SK-N-SH (cell line): ENCODE measurements around the gene SAT1. TPM values are rescaled to one million over a fixed set of nuclear protein-coding genes. Genes with fewer than 3 reads are reported as not detected.
"Not testable (repeated sequence)": the region's sequence is repeated elsewhere in the genome, so short reads cannot be mapped to it uniquely, and the experiment has no call there.

ENCODE experiments used
- CTCF ChIA-PET: fragments of 300-600, 350-600 bp; formaldehyde crosslinking; extraction: SDS; loops from one replicate; lab custom pipeline; 2021; lab: Yijun Ruan, JAX
- POLR2A ChIA-PET: fragments of 350-600 bp; sonication (Branson Sonifier 250); formaldehyde crosslinking; extraction: SDS; loops from one replicate; lab custom pipeline; 2020; ENCODE audit warnings: antibody characterized with exemption, inconsistent platforms; lab: Yijun Ruan, JAX
- DNase-seq: peaks from one replicate; pipeline ENCODE4 v3.0.0; 2012
- H2AFZ ChIP-seq: fragments of 200-600 bp; sonication (generic); 2 replicates; pipeline ENCODE4 v1.8.1; 2016; ENCODE audit warnings: antibody characterized with exemption, mild to moderate bottlenecking, low read depth
- H3F3A ChIP-seq: fragments of 200-600 bp; sonication (generic); replicated peaks from 2 replicates; pipeline ENCODE3; 2016; ENCODE audit warnings: antibody characterized with exemption, mild to moderate bottlenecking; ENCODE audit not compliant: insufficient read depth
- H3K27ac ChIP-seq, 2 experiments: fragments of 200-500 bp in 1 of 2; fragments of 200-600 bp in 1 of 2; sonication (Bioruptor generic) in 1 of 2; sonication (generic), shearing (Covaris generic) in 1 of 2; 2 replicates each; pipeline versions ENCODE4 v1.5.1 to v1.6.1; 2014 to 2016; ENCODE audit warnings: low read depth in 2 of 2, inconsistent platforms in 1 of 2, low read length in 1 of 2, mild to moderate bottlenecking in 1 of 2, mixed read lengths in 1 of 2
- H3K27me3 ChIP-seq: fragments of 200-600 bp; sonication (generic), shearing (Covaris generic); 2 replicates; pipeline ENCODE4 v1.6.1; 2016; ENCODE audit warnings: mixed run types; ENCODE audit not compliant: insufficient read depth
- H3K36me3 ChIP-seq, 2 experiments: fragments of 200-500 bp in 1 of 2; fragments of 200-600 bp in 1 of 2; sonication (Bioruptor generic) in 1 of 2; sonication (generic) in 1 of 2; replicated peaks in 1 of 2; 2 replicates each; pipeline versions ENCODE3 to v1.5.1; 2014 to 2016; ENCODE audit warnings: low read length in 1 of 2, mild to moderate bottlenecking in 1 of 2; ENCODE audit not compliant: insufficient read depth in 2 of 2, control insufficient read depth in 1 of 2
- H3K4me1 ChIP-seq, 2 experiments: fragments of 200-500 bp in 1 of 2; fragments of 200-600 bp in 1 of 2; sonication (Bioruptor generic) in 1 of 2; sonication (generic), shearing (Covaris generic) in 1 of 2; 2 replicates each; pipeline versions ENCODE4 v1.5.1 to v1.6.1; 2014 to 2016; ENCODE audit warnings: low read depth in 1 of 2, low read length in 1 of 2, mixed run types in 1 of 2; ENCODE audit not compliant: insufficient read depth in 2 of 2, control insufficient read depth in 1 of 2
- H3K4me2 ChIP-seq: fragments of 200-600 bp; sonication (generic), shearing (Covaris generic); 2 replicates; pipeline ENCODE4 v1.6.1; 2017; ENCODE audit warnings: mixed run types
- H3K4me3 ChIP-seq, 2 experiments: fragments of 200-500 bp in 1 of 2; fragments of 200-600 bp in 1 of 2; sonication (Bioruptor generic) in 1 of 2; sonication (generic), shearing (Covaris generic) in 1 of 2; 2 replicates each; pipeline versions ENCODE4 v1.5.1 to v1.8.1; 2014 to 2016; ENCODE audit warnings: low read depth in 2 of 2, inconsistent platforms in 1 of 2, low read length in 1 of 2, mild to moderate bottlenecking in 1 of 2, mixed read lengths in 1 of 2, moderate library complexity in 1 of 2
- H3K79me2 ChIP-seq: fragments of 200-600 bp; sonication (generic); 2 replicates; pipeline ENCODE4 v1.8.1; 2017; ENCODE audit warnings: mild to moderate bottlenecking; ENCODE audit not compliant: insufficient read depth
- H3K9ac ChIP-seq: fragments of 200-600 bp; sonication (generic); 2 replicates; pipeline ENCODE4 v1.6.1; 2017; ENCODE audit warnings: mixed run types
- H3K9me2 ChIP-seq: fragments of 200-600 bp; sonication (generic); 2 replicates; pipeline ENCODE4 v1.6.1; 2017; ENCODE audit warnings: mixed run types
- H3K9me3 ChIP-seq: fragments of 200-600 bp; sonication (generic); 2 replicates; pipeline ENCODE4 v1.6.1; 2017; ENCODE audit warnings: mixed run types, mild to moderate bottlenecking, moderate library complexity
- H4K20me1 ChIP-seq: fragments of 200-600 bp; sonication (generic); 2 replicates; pipeline ENCODE4 v1.6.1; 2017; ENCODE audit warnings: mild to moderate bottlenecking, mixed run types; ENCODE audit not compliant: insufficient read depth
- EZH2phosphoT487 ChIP-seq: fragments of 200-600 bp; sonication (generic); IDR thresholded peaks from 2 replicates; pipeline ENCODE4 v1.6.1; 2017; ENCODE audit warnings: low read depth, mixed run types, mild to moderate bottlenecking, antibody characterized with exemption, moderate library complexity, borderline replicate concordance
- GABPA ChIP-seq: IDR thresholded peaks from 2 replicates; pipeline ENCODE4 v1.4.0; 2012; ENCODE audit warnings: low read depth, mild to moderate bottlenecking
- GATA2 ChIP-seq: sonication (generic); formaldehyde crosslinking; IDR thresholded peaks from 2 replicates; pipeline ENCODE4 v1.5.0; 2020; ENCODE audit warnings: mild to moderate bottlenecking, missing genetic modification reagents
- MEF2A ChIP-seq: IDR thresholded peaks from 2 replicates; pipeline ENCODE4 v1.4.0; 2012; ENCODE audit warnings: low read depth, borderline replicate concordance
- NFIC ChIP-seq: IDR thresholded peaks from 2 replicates; pipeline ENCODE4 v1.4.0; 2012; ENCODE audit warnings: borderline replicate concordance
- NRF1 ChIP-seq: IDR thresholded peaks from 2 replicates; pipeline ENCODE4 v1.6.1; 2012; ENCODE audit warnings: low read depth, mild to moderate bottlenecking, low read length
- POLR2AphosphoS5 ChIP-seq: IDR thresholded peaks from 2 replicates; pipeline ENCODE4 v1.6.1; 2012; ENCODE audit warnings: low read depth, low read length
- RFX5 ChIP-seq: IDR thresholded peaks from 2 replicates; pipeline ENCODE4 v1.6.1; 2012; ENCODE audit warnings: mild to moderate bottlenecking, improper control_type of control experiment, low read length
- TAF1 ChIP-seq: IDR thresholded peaks from 2 replicates; pipeline ENCODE4 v1.6.1; 2012; ENCODE audit warnings: low read depth, mild to moderate bottlenecking, low read length, moderate library complexity, borderline replicate concordance
- WGBS: methylation state at CpG from one replicate; pipeline ENCODE4 v1.1.6; 2017; ENCODE audit warnings: low lambda C conversion rate; 5-methylcytosine and 5-hydroxymethylcytosine counted together
- polyA plus RNA-seq, 3 experiments: library from polyadenylated mRNA; depleted of rRNA; stranded (reverse); fragments of >200 nt; gene quantifications; 2 replicates each; pipeline ENCODE4 v1.2.3, GENCODE V29; 2012
- TF ChIP-seq, protein P1 (sequence below): IDR thresholded peaks from 2 replicates; pipeline ENCODE4 v1.4.0; 2012; ENCODE audit warnings: low read depth, borderline replicate concordance
- TF ChIP-seq, protein P2 (sequence below): IDR thresholded peaks from 2 replicates; pipeline ENCODE4 v1.6.1; 2012; ENCODE audit warnings: mild to moderate bottlenecking, low read depth, low read length, moderate library complexity

SAT1 gene
- polyA plus RNA-seq, 1 of the 3 experiments (the other 2 are of a cell fraction): 131 TPM

DNA sequence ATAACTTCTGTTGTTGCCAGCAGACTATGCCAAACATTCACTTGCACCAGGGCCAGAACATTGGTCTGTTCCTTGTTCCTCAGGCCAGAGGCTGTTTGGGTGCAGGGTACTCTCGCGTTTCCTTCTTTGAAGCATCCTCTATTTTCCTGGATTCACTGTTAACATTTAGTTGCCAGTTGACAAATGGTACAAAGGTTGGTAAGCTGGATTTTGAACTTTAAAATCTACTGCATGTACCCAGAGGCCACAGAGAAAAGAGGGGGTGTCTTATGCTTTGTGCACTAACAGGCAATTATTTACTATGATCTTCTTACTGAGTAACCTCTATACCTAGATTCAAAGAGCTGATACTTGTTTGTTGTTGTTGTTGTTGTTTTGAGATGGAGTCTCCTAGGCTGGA lies 12.8 kb upstream of the SAT1 start:
- 67% methylated on average over 2 of the region's 2 CpGs for WGBS
- TF ChIP-seq EZH2phosphoT487 (no peak), NRF1 (no peak), GABPA (no peak), NFIC (no peak), RFX5 (no peak)
- H3K9me2 ChIP-seq: no peaks in the 10 kb centered on the region
- H3K9me3 ChIP-seq: no peaks in the 10 kb centered on the region
- DNase-seq: no peak
- H3K4me3 ChIP-seq: no peak overlapping the region
- ChIA-PET POLR2A (no interaction called here), CTCF (interaction anchor here (1.3 kb wide), 1 partner anchor 13 kb away, joined by 6 read pairs; the partner anchor contains the start of gene SAT1)
- H3K27me3 ChIP-seq: no peaks in the 10 kb centered on the region; the same call in 1 of the 2 replicates
- no peak overlapping the region for H3K9ac ChIP-seq
- H3F3A ChIP-seq: peaks cover 6% of the 10 kb centered on the region
- H3K79me2 ChIP-seq: no peaks in the 10 kb centered on the region
- no peaks in the 10 kb centered on the region for H4K20me1 ChIP-seq
- H3K4me1 ChIP-seq: no peaks in the 10 kb centered on the region; a peak in 1 of 4 replicates
- H3K4me2 ChIP-seq: no peak overlapping the region
- no peak overlapping the region for H2AFZ ChIP-seq
- H3K36me3 ChIP-seq: no peaks in the 10 kb centered on the region
- no peak overlapping the region for H3K27ac ChIP-seq

DNA sequence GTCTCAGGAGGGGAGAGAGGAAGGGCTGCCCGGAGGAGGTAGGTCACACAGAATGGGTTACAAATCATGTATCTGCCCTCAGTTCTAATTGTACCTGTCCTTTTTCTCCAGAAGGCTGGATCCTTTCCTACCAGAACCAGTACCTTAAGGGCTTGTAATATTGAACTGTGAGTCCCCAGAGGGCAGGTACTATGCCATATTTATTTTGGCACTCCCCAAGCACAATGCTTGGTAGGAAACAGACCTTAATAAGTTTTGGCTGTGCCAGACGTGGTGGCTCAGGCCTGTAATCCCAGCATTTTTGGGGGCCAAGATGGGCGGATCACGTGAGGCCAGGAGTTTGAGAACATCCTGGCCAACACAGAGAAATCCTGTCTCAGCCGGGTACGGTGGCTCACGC lies 11.9 kb upstream of the SAT1 start:
- H3K4me2 ChIP-seq, H3K9ac ChIP-seq, DNase-seq, H2AFZ ChIP-seq, H3K27me3 ChIP-seq, H3K36me3 ChIP-seq, H3K4me3 ChIP-seq, H3K9me2 ChIP-seq, H3K79me2 ChIP-seq, H4K20me1 ChIP-seq, H3K27ac ChIP-seq, H3F3A ChIP-seq, POLR2A ChIA-PET, H3K4me1 ChIP-seq, H3K9me3 ChIP-seq: not testable (repeated sequence)
- 48% methylated on average over 7 of the region's 7 CpGs for WGBS
- CTCF ChIA-PET: interaction anchor here (1.3 kb wide), 1 partner anchor 12 kb away, joined by 6 read pairs; the partner anchor contains the start of gene SAT1

DNA sequence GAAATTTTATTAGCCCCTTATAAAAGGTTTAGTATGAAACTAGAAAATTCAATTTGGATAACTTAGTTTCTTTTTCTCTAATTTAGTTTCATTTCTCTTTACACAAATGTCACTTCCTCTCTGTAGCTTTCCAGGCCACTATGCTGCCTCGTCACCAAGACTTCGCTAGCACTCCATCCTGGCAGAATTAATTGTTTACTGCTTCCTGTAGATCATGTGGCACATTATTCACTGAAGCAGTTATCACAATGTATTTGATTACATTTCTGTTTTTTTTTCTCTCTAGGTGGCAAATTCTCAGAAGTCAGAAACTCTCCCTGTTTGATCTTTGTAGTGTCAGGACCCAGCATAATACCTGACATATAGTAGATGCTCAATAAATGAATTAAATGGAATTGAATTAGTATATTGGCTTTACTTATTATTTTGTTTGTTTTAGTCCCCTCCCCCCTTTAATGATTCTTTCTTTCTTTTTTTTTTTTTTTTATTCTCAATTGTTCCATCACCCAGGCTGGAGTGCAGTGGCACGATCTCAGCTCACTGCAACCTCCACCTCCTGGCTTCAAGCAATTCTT lies 9.3 kb upstream of the SAT1 start:
- Histone ChIP-seq H3K79me2 (no peaks in the 10 kb centered on the region), H3K4me3 (no peak overlapping the region), H3K27me3 (no peaks in the 10 kb centered on the region; the same call in 1 of the 2 replicates), H3F3A (no peaks in the 10 kb centered on the region), H3K27ac (no peak overlapping the region), H2AFZ (no peak overlapping the region), H3K9ac (no peak overlapping the region), H3K9me3 (no peaks in the 10 kb centered on the region), H3K4me1 (no peaks in the 10 kb centered on the region), H3K36me3 (no peaks in the 10 kb centered on the region), H3K9me2 (no peaks in the 10 kb centered on the region), H3K4me2 (no peak overlapping the region), H4K20me1 (no peaks in the 10 kb centered on the region)
- DNase-seq: no peak
- 44% methylated on average over 3 of the region's 3 CpGs for WGBS
- no peak for TF ChIP-seq POLR2AphosphoS5
- TF ChIP-seq TAF1: no peak
- TF ChIP-seq GATA2: no peak
- TF ChIP-seq, protein P1, sequence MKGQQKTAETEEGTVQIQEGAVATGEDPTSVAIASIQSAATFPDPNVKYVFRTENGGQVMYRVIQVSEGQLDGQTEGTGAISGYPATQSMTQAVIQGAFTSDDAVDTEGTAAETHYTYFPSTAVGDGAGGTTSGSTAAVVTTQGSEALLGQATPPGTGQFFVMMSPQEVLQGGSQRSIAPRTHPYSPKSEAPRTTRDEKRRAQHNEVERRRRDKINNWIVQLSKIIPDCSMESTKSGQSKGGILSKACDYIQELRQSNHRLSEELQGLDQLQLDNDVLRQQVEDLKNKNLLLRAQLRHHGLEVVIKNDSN: no peak
- TF ChIP-seq, protein P2, sequence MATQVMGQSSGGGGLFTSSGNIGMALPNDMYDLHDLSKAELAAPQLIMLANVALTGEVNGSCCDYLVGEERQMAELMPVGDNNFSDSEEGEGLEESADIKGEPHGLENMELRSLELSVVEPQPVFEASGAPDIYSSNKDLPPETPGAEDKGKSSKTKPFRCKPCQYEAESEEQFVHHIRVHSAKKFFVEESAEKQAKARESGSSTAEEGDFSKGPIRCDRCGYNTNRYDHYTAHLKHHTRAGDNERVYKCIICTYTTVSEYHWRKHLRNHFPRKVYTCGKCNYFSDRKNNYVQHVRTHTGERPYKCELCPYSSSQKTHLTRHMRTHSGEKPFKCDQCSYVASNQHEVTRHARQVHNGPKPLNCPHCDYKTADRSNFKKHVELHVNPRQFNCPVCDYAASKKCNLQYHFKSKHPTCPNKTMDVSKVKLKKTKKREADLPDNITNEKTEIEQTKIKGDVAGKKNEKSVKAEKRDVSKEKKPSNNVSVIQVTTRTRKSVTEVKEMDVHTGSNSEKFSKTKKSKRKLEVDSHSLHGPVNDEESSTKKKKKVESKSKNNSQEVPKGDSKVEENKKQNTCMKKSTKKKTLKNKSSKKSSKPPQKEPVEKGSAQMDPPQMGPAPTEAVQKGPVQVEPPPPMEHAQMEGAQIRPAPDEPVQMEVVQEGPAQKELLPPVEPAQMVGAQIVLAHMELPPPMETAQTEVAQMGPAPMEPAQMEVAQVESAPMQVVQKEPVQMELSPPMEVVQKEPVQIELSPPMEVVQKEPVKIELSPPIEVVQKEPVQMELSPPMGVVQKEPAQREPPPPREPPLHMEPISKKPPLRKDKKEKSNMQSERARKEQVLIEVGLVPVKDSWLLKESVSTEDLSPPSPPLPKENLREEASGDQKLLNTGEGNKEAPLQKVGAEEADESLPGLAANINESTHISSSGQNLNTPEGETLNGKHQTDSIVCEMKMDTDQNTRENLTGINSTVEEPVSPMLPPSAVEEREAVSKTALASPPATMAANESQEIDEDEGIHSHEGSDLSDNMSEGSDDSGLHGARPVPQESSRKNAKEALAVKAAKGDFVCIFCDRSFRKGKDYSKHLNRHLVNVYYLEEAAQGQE: no peak
- TF ChIP-seq NFIC: no peak
- no peak for TF ChIP-seq MEF2A
- POLR2A ChIA-PET: no interaction called here
- CTCF ChIA-PET: interaction anchor here (1.3 kb wide), 1 partner anchor 128 kb away, joined by 7 read pairs; no protein-coding TSS in a partner anchor
